NOMO-1 (cell line): ENCODE data around the gene PIMREG.

Source experiments
- DNase-seq, 2 experiments: peaks; one replicate each; lab custom pipeline; 2025; ENCODE audit not compliant: unreplicated experiment in 2 of 2; lab: John Stamatoyannopoulos, UW

Gene PIMREG, protein sequence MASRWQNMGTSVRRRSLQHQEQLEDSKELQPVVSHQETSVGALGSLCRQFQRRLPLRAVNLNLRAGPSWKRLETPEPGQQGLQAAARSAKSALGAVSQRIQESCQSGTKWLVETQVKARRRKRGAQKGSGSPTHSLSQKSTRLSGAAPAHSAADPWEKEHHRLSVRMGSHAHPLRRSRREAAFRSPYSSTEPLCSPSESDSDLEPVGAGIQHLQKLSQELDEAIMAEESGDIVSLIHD

DNA sequence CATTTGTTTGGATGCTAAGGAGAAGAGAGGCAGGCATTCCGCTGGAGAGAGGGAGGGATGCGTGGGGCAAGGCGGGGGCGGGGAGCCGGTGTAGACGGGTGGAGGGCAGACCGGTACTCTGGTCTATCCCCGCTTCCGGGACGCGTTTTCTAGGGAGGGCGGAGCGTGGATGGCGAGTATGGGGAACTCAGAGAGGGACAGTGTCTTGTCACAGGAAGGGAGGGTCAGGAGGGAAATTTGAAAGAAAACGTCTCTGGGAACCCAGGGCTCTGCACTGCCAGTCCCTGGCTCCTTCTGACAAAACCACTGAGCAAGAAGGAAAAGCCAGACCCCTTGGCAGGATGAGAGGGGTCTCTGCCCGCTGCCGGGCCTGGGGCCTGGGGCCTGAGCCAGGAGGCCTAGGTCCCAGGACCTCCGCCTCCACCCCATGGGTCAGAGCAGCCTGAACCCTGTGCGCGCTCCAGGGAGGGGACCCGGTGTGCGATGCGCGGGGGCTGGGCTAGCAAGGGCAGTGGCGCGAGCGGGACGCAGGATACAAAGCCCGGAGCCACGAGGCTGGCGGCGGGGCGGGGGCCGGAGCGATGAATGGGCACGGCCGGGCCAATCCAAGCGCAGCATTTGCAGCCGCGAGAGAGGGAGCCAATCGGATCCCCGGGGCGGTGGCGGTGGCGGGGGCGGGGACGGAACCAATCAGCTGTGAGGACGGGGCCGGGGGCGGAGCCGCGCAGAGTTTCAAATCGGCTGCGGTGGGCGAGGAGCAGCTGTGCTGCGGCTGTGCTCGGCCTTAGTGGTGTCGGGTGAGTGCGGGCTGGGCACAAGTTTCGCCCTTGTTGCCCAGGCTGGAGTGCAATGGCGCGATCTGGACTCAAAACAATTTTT is at the start of gene PIMREG:
PIMREG (plus strand) TSS at position 764 of the 879 bp plus-strand sequence. CDS start 656 bp downstream, outside the sequence.
- peak; percentile 91 to 94 for DNase-seq

DNA sequence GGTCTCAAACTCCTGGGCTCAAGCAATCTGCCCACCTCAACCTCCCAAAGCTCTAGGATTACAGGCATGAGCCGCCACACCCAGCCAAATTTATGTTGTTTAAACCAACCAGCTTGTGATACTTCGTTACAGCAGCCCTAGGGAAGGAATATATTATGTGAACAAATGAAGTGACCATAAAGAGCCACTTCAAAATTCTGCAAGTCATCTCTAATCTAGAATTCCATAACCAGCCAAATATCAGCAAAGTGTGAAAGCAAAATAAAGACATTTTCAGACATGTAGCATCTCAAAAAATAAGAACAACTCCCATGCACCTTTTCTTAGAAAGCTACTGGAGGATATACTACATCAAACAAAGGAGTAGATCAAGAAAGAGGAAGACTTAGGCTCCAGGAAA is 45.3 kb upstream of the PIMREG start:
- DNase-seq: no peak

DNA sequence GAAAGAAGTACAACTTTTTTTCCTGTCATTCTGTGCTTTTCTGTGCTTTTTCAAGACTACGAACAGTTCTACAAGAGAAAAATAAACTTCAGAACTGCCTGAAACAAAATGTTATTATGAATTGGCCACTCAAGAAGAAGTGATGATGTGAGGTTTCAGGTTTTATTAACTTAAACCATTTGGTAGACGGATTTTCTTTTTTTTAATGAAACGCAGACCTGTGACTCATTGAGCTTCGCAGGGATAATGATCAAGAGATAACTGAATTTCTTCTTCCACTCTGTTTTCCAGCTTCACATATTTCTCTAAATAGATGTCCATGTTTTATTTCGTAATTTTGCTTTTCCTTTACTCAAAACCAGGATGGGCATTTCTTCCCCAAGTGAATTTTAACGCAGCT is 42.0 kb upstream of the PIMREG start:
- no peak for DNase-seq

DNA sequence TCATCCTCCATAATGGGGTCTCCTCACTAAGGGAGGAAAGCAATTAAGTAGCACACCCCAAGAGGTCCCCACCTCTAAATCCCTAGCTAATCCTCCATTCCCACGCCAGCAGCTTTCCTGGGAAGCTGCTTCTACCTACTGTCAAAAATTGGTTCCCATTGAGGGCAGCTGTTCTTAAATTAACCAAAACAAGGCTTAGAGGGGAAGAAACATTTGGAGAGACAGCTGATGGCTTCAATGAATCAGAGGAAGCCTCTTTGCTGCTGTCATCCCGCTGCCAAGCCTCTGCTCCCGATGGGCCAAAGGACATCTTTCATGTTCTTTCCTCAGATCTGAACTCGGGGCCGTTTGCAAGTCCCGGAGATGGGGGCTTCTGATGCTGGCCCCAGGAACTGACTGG is 36.0 kb upstream of the PIMREG start:
- no peak for DNase-seq

DNA sequence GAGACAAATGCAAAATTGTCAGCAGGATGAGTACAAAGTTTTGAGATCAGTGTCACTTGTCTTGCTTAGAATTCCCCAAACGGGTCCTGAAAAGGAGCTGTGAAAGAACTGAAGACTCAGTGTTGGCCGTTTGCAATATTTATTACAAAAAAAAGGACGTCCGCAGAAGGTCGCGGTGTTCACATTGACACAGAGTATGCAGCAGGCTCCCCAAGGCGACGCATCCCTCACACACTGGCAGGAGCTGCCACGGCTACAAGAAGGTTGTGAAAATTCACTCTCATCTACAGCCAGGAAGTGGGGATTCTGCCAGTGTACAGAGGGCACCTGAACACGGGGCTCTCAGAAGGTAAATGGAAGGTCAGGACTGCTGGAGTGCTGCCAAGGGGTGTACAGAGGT is 35.5 kb upstream of the PIMREG start:
- no peak for DNase-seq

DNA sequence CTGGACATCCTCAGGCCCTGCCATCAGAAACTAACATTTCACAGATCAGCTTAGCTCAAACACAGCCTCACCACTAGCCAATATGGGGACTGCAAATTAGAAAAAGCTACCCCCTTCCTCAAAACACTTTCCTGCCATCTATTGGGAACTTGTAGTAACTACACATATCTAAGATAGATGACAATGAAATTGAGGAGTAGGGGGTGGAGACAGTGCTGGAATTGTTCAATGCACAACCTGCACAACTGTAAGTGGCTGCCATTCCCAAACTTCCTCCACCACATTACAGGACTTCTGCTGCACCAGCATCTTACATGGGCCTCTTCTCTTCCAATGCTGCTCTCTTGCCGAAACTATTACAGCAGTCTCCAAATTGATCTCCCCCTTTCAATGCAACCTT is 31.2 kb upstream of the PIMREG start:
- DNase-seq: peak; percentile 46 to 63

DNA sequence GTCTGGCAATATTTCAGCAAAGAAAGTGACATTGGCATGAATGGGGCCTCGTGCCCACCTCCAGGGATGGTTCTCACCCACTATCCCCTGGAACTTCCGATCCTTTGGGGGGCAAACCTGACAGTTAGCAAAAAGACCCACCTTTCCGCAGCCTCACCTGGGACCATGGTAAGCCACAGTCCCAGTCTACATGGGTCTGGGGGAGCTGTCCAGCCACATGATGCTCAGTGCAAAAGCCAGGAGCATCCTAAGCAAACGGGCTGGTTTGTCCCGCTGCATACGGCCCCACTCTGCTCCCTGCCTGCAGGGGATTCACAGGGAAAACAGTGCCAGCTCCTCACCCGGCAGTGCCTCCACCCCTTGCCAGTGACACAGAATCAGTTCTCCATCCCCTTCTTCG is 28.6 kb upstream of the PIMREG start:
- DNase-seq: no peak

DNA sequence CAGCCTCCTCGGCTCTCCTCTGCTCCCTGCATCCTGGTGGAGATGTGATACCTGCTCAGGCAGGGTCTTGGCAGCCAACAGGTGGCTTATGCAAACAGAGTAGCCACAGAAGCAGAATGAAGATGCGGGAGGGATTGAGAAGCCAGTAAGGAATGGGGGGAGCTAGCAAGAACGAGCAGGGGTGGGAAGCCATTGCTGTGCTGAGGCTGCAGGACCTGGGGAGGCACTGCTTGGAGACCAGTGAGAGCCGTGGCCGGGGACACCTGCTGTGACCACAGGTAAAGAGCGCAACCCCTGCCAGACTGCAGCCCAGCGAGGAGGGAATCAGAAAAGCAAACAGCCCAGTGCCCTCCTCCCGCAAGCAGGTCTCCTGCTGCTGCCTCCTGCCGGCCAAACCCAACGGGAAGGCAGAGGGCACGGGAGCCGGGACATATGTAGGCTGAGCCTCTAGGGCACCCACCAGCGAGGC is 24.0 kb upstream of the PIMREG start:
- DNase-seq: peak; percentile 13 to 37

DNA sequence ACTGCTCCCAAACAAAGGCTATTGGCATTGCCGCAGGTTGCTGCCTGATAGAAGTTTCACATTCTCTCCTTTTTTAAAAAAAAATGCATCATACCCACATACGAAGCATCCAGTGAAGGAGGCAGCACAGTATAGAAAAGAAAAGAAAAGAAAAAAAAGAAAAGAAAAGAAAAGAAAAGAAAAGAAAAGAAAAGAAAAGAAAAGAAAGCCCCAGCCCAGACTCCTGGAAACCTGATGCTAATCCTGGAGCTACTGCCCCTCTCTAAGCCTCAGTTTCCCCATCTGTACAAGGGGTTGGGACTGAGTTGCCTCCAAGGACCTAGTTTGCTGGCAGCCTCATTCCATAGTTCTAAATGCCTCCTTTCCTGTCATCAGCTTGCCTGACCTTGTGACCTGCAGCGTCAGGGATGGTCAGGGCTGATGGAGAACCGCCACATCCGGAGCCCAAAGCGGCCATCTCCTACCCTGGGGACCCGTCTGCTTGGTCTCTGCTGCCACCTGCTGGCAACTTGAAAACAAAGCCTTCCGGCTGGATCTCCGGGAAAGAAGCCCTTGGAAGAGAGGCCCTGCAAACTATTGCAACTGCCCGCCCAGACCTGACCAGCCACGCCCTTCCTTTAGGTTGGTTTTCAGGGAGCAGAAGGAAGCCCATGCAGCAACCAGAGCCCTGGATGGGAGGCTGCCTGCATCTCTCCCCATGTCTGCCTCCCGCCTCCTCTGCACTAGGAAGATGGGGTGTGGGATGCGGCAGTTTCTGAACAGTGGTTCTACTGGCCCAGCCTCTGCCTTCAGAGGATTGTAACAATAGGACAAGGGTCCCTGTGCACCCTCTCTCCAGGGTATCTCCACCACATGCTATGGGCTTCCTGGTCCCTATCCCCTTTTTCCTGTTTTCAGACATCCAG is 22.3 kb upstream of the PIMREG start:
- peak; percentile 33 to 49 for DNase-seq

DNA sequence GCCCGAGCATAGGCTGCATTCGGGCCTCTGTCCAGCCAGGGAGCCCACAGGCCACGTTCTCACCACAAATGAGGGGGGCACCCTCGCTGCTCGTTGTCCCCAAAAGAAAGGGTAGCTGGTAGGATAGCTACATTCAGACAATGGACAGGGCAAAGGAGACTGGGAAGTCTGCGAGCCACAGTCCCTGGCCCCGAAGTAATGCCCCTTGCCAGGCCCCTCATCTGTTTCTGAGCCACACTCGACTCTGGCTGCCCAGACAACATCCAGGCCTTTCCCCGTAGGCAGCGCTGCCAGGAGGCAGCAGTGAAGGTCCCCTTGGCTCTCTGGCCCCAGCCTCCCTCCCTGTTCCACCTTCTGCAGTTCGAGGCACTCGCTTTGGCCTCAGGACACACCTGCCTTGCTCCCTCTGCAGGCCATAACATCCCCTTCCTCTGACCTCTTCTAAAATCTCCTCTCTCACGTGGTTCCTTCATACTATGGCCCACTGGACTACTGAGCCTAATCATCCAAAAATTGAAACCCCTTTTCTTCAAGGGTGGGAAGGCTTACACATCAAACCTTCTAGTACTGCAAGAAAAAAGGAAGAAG is 21.5 kb upstream of the PIMREG start:
- no peak for DNase-seq

DNA sequence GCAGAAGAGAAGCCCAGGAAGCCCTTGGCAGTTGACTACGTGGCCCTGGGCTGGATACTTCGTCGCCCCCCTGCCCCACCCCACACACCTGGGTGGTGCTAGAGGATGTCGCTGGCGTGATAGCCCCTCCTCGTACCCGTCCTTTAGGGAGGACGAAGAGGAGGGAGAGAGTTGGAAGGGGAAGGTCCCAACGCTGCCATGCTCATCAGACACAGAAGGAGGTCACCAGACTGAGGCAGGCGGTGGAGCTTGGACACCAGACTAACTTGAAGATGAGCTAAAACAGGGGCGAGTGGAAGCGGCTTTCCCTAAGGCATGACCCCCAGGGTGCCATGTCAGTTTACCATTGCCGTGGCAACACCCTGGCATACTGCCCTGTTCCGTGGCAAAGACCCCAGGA is 20.3 kb upstream of the PIMREG start:
- DNase-seq: no peak

DNA sequence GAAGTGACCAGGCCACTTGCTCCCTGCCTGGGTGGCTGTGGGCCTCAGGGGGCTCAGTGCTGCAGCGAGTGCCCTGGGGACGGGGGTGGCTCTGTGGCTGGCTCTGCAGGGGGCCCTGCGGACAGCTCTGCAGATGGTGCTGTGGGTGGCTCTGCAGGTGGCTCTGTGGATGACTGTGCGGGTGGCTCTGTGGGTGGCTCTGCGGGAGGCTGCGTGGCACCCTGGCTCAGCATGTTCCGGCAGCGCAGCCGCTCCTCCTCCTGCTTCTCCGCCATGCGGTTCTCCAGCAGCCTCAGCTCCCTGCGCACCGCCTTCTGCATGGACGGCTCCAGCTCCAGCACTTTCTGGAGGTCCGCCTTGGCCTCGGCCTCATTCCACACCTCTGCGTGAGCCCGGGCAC is 18.8 kb upstream of the PIMREG start:
- DNase-seq: no peak

DNA sequence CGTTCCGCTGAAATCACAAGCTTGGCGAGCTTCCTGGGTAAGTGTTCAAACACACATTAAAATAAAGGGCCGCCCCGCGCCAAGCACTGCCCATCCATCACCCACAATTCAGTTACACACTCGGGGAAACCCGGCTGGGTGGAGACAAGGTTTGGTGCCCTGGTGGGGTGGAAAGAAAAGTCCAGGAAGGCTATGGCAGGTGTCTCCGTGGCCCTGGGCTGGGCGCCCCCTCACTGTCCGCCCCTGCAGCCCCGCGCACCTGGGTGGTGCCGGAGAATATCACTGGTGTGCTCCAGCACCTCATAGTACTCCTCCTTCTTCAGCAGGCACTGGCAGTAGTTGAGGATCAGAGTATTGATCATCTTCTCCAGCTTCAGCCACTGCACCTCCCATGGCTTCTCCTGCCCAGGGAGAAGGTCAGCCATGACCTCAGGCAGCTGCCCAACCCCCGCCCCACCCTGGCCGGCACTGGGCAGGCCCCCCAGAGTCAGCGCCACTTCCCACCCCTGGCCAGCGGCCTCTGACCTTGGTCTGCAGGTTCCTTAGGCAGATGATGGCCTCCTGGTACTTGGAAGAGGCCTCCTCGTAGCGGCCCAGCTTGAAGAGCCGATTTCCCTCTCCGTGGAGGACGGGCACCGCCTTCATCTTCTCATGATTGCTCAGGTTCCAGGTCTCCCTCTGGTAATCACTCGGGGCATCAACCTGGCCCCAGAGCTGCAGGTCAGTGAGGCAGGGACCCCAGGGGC is 17.7 kb upstream of the PIMREG start:
- no peak for DNase-seq

DNA sequence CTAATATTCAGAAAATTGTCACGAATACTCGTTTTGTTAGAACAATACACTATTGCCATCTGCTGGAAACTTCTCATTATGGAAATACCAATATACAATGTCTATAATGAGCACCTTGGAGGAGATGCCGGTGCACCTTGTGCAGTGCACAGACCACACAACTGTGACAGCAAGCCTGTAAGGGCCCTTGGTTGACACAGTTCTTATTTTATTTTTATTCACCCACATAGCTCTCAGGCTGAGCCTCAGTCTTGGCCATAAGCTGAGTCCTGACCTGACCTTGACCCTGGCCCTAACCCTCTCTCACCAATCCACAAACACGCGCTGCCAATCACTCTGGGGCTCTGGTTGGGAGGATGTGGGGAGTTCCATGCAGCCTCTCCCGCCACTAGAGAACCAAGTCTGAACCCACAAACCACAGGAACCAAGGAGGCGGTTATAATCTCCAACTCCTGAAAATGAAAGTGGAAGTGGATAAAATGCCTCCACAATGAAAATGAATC is 16.9 kb upstream of the PIMREG start:
- peak; percentile 84 to 88 for DNase-seq

DNA sequence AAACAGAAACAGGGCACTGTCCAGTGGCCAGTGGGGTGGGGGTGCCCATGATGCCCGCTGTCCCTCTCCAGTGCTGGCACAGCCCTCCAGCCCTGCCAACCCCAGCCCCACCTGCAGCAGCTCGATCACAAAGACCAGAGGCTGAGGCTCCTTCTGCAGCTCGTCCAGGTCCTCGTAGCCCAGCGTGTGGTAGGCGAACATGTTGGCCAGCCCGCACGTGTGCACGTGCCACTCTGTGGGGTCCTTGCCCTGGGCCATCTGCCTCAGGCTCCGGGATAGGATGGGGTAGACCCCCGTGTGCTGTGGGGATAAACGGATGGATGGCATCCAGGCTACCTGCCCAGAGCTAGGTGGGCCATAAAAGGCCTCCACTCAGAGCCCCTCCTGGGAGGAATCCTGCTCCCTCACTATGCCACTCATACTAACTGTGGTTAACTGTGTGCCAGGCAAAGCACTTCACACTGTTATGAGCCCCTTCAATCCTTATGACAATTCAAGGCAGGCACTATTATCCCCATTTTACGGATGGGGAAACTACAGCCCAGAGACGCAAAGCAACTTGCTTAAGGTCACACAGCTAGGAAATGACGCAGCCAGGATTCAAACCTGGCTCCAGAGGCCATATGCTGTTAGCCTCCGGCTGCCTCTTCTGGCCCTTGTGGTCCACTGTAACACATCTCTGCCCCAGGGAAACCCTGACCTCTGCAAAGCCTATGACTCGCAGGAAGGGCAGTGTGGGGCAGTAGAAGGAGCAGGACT is 15.9 kb upstream of the PIMREG start:
- DNase-seq: no peak

DNA sequence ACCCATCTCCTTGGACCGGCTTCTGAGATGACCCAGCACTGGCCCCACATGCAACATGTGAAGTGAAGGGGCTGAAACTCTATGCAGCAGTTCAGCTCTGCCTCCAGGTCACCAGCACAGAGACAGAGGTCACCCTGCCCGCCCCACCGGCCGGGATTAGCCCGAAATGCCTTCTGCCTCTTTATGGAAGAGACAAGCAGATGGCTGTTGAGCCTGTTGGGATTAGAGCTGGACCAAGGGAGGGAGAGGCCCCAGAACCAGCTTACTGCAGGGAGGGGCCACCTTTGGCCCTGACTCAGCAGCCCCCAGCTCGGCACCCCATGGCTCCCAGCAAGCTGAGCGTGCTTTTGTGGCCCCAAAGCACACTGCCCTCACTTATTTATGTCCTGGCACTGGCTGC is 15.0 kb upstream of the PIMREG start:
- DNase-seq: no peak

DNA sequence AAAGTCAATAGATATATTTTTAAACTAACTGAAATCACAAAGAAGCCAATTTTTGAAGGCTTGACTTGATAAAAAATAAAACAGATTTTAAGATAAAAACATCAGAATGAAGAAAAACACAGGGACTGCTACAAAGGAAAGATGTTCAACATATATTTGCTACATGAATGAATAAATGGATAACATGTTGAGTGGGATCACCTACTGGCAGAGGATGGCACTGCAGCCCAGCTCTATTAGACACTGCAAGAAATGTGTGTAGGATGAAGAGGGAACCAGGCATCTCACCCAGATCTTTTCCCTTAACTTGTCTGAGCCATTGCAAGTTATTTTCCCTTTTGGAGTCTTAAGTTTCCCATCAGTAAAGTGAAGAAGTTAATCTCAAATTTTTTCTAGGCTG is 13.5 kb upstream of the PIMREG start:
- DNase-seq: no peak

DNA sequence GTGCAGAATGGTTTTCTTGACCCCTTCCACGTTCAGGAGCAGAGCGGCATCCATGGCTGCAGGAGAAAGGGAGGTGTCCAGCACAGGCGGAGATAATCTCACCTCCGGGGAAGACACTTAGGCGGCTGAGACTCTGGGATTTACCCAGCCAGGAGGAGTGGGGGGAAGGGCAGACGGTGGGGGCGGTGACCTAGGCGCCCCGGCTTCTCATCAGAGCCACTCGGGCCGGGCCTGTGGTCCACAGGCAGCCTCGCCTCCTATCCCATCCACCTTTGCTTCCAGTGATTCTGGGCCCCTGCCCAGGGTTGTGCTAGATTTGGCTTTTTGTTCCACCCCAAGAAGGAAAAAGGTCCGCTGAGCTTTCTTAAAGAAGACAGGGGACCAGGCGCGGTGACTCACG is 9.2 kb upstream of the PIMREG start, which contains the start of gene AIPL1:
AIPL1 (minus strand) TSS at position 71 of the 400 bp plus-strand sequence; CDS start at position 54, 17 bp downstream.
- no peak for DNase-seq

DNA sequence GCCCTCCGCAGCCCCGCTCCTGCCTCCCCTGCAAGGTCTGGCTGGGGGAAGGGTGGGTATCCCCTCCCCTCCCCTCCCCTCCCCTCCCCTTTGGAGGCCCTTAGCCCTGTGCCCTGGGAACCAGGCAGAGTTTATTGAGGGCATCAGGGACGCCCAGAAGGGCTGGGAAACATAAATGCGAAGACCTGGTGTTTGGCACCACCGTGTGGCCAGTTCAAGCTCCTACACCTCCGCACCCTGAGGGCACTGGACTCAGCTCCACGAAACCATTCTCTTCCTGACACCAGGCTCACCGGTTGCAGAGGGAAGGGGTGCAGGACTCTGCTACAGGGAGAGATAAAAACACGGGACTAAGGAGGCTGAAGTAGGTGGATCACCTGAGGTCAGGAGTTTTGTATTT is 8.3 kb upstream of the PIMREG start:
- peak; percentile 44 to 67 for DNase-seq
